GM12875 (cell line): ENCODE data around the gene KCNIP4.

ENCODE experiments used
- H3K4me3 ChIP-seq: one replicate; pipeline ENCODE4 v1.5.1; 2011; ENCODE audit warnings: low read depth, low read length, control low read depth
- TF ChIP-seq, protein P1 (sequence below): IDR thresholded peaks from 2 replicates; pipeline ENCODE4 v1.5.1; 2011; ENCODE audit warnings: low read depth, mild to moderate bottlenecking, control low read depth, inconsistent platforms, low read length, moderate library complexity, borderline replicate concordance; ENCODE audit not compliant: insufficient read depth

KCNIP4 gene

DNA sequence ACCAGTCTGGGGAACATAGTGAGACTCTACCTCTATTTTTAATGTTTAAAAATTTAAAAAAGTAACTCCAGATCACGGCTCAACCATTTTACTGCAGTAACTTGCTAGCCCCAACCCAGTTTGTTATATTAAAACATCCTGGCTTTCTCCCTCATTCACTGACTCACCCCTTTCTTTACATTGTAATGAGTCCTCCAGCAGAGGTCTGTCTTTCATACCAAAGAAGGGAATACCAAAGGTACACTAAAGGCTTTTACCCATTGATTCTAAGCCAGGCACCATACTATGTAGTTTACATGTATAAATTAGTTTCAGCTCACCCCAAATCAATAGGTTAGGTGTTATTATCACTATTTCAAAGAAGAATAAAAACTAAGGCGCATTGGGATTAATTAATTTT is 961.4 kb downstream of the KCNIP4 start:
- TF ChIP-seq, protein P1, sequence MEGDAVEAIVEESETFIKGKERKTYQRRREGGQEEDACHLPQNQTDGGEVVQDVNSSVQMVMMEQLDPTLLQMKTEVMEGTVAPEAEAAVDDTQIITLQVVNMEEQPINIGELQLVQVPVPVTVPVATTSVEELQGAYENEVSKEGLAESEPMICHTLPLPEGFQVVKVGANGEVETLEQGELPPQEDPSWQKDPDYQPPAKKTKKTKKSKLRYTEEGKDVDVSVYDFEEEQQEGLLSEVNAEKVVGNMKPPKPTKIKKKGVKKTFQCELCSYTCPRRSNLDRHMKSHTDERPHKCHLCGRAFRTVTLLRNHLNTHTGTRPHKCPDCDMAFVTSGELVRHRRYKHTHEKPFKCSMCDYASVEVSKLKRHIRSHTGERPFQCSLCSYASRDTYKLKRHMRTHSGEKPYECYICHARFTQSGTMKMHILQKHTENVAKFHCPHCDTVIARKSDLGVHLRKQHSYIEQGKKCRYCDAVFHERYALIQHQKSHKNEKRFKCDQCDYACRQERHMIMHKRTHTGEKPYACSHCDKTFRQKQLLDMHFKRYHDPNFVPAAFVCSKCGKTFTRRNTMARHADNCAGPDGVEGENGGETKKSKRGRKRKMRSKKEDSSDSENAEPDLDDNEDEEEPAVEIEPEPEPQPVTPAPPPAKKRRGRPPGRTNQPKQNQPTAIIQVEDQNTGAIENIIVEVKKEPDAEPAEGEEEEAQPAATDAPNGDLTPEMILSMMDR = no peak

DNA sequence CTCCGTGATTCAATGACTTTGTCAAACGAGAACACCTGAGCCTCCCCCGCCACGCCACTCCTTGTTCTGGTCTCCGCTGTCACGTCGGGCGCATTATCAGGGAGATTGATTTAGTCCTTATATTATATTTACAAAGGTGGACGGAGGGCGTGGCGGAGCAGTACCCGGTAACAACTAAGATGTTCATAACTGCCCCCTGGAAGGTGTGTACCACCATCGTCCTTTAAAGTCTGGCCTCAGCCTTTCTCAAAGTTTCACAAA is 964.1 kb downstream of the KCNIP4 start:
- TF ChIP-seq, protein P1 = no peak
- H3K4me3 ChIP-seq = no peak overlapping the region

More for the DNA sequence above, 961.4 kb downstream of the KCNIP4 start:
- H3K4me3 ChIP-seq = no peak overlapping the region

DNA sequence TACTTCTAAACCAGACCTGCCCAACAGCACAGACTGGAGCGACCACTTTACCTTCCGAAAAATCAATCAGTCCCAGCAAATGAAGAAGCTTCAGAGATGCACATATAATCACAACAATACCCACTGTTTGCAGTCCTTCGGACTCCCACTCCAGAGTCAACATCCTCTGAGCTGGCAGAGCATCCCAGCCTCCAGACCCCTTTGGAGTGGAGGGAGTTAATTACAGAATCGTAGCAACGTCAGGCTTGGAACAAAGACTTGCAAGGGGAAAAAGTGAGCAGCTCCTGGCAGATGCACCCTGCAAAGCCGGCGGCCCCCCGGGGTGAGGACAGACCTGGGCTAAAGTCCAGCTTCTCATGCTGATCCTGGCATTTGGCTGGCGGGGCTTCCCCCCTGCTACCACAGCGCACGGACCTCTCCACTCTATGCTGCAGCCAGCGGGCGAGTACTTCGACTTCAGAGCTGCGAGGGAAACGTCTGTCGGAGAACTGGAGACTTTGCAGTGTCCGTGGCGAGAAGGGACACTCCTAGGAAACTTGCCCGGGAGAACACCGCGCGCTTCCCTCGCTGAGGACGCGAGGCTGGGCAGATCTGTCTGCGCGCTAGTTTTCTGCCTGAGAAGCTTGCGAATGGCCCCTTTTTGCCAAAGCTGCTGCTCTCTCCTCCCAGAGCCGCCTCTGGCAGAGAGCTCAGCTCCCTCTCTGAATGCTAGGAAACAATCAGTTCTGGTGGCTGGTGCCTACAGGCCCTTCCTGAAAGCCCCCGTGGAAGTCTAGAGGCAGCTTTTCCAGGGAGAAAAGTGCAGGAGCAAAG is 964.6 kb downstream of the KCNIP4 start:
- TF ChIP-seq, protein P1 = no peak
- H3K4me3 ChIP-seq = no peak overlapping the region

DNA sequence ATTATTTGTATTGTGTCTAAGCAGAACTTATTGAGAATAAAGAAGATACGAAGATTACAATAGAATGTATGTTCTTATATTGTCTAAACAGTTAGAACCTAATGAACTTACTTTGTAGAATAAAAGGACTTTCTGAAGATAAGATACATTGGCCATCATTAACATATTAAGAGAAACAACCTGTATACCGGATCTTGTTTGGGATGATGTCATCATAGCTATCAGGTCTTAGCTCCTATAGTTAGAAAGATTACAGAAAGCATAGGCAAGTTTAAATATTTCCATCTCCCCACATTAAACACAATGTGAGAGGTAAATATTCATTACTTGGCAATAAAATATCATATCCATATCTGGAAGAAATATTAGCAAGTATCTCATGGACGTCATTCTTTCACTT is 966.0 kb downstream of the KCNIP4 start:
- H3K4me3 ChIP-seq = no peak overlapping the region
- TF ChIP-seq, protein P1 = no peak

DNA sequence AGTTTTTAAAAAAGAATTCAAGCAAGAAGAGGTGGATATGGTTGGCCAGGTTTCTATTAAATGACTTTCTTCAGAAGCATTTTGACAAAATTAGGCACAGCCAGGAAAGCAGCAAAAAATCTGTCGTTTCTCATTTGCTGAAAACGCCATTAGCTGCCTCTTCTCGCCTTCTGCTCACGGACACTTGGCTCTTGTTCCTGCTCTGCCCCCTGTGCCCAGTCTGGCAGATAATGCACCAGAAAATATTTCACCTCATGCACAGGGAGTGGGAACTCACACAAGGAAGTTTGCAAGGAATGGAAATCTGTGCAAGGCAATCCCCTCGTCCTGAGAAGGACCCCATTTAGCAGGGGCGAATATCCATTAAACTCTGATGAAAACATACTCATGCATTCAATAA is 988.3 kb downstream of the KCNIP4 start:
- no peak overlapping the region for H3K4me3 ChIP-seq
- TF ChIP-seq, protein P1 = no peak

DNA sequence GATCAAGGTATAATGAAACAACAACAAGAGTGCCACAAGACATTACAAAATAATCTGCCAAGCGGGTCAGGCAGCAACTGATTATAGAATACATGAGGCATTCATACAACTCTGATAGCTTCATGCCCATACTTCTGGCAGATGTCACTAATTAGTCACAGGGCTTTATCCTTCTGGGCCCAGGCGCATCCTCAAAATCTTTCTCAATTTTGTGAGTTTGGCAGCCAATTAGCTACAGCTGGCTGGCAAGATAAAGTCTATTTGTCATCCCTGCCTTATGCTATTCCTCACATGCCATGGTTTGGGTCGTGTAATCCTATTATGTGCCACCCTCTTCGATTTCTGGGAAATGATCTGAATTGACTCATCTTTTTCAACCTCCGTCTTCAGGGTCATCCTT is 994.0 kb downstream of the KCNIP4 start:
- TF ChIP-seq, protein P1 = no peak
- H3K4me3 ChIP-seq = no peak overlapping the region

DNA sequence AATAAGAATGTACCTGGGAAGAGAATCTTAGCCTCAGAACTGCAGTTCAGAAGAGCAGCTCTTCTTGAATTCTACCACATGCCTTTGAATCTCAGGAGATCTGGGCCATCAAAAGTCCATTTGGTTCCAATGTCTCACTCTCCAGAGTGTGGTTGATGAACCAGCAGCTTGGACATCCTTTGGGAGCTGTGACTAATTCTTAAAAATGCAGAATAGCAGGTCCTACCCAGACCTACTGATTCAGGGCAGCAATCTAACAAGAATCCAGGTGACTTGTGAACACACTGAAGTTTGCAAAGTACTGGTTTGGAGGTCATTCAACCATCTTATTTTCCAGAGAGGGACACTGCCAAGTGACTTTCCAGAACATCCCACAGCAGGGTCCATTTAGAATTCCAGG is 1003.6 kb downstream of the KCNIP4 start:
- TF ChIP-seq, protein P1 = no peak

More for the DNA sequence above, 1003.6 kb downstream of the KCNIP4 start:
- H3K4me3 ChIP-seq = no peak overlapping the region
